GM21723 (cell line): ENCODE measurements around the gene MTFMT.
A peak's percentile ranks its signal among the peaks of the same experiment; 100 is the strongest.

Source experiments
- ATAC-seq: cut with Tn5 transposase; IDR thresholded peaks from one replicate; pipeline ENCODE4 v1.9.1; 2021; ENCODE audit warnings: mild to moderate bottlenecking, moderate library complexity; ENCODE audit not compliant: unreplicated experiment

The MTFMT gene

GRCh38 chr15:64989416-64990167, 39.8 kb downstream of the MTFMT start, which contains the start of gene SPG21:
TSS of gene SPG21 (minus strand) at chr15:64989914. CDS start at chr15:64983569, 6,345 bp downstream.
- ATAC-seq, result peak; percentile 93

- ATAC-seq, result no peak
Observed at GRCh38 chr15:64987136-64987535, 42.3 kb downstream of the MTFMT start.

GRCh38 chr15:64985366-64986033, 43.9 kb downstream of the MTFMT start:
- ATAC-seq, result no peak

DNA sequence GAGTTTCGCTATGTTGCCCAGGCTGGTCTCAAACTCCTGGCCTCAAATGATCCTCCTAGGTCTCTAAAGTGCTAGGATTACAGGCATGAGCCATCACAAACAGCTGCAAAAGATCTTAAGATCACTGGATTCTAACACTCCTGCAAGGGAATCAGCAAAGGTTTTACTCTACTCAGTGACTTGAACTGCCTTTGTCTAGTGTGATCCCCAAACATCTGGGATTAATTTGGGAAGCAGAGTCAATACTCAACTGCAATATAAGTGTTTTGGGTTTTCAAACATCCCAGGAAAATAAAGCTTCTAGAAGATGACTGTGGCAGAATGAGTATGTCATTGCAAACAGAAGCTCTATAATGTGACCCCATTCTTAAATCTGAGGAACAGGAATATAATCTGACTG, 47.0 kb downstream of the MTFMT start:
- ATAC-seq, result no peak

GRCh38 chr15:64981812-64982431, 47.5 kb downstream of the MTFMT start:
- no peak for ATAC-seq

- no peak for ATAC-seq
Observed at GRCh38 chr15:64979252-64979710, 50.2 kb downstream of the MTFMT start.

GRCh38 chr15:64975390-64975789, 54.0 kb downstream of the MTFMT start:
- no peak for ATAC-seq

- ATAC-seq, result no peak
Observed at GRCh38 chr15:64970698-64971097, 58.7 kb downstream of the MTFMT start.

DNA sequence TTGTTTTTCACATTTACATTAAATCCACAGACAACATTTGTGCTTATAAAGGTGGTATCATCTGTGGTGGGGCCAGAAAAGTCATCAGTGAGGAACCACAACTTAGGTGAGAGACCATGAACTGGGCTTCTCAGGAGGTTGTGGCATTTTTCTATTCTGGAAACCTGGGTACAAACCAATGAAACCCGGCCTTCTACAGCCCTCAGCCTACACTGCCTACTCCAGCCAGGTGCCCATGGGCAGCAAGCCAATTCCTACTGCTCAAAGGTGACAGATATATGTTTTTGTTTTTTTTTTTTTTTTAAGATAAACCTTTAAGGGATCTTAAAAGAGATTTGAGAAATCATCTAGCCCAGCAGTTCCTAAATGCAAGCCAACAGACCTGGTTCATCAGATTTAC, 60.0 kb downstream of the MTFMT start:
- no peak for ATAC-seq

- no peak for ATAC-seq
Observed at GRCh38 chr15:64961013-64961412, 68.4 kb downstream of the MTFMT start.

GRCh38 chr15:64960153-64960552, 69.3 kb downstream of the MTFMT start:
- no peak for ATAC-seq

DNA sequence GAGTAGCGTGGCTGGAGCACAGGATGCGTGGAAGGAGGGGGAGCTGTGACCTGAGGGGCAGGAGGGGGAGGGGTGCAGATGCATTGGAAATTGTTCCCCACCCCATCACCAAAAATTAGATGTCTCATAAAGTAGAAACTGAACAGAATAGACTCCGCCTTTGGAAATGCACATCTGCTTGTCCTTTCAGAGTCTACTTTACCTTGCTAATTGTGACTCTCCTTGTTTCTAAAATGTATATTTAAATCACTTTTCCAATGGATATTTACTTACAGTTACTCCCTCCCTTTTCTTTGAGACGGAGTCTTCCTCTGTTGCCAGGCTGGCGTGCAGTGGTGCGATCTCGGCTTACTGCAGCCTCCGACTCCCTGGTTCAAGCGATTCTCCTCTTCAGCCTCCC, 70.3 kb downstream of the MTFMT start:
- no peak for ATAC-seq

GRCh38 chr15:64954395-64954794, 75.0 kb downstream of the MTFMT start:
- no peak for ATAC-seq

DNA sequence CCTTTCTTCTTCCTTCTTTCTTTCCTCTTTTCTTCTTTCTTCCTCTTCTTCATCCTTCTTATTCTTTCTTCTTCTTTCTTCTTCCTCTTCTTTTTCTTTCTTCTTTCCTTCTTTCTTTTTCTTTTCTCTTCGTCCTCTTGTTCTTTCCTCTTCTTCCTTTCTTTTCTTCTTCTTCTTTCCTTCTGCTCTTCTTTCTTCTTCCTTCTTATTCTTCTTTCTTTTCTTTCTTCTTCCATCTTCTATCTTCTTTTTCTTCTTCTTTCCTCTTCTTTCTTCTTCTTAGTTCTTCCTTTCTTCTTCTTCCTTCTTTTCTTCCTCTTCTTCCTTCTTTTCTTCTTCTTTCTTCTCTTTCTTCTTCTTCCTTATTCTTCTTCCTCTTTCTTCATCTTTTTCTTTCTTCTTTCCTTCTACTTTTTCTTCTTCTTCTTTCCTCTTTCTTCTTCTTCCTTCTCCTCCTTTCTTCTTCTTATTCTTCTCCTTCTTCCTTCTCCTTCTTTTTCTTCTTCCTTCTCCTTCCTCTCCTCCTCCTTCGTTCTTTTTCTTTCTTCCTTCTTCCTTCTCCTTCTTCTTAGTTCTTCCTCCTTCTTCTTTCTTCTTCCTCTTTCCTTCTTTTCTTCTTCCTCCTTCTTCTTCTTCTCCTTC, 77.5 kb downstream of the MTFMT start:
- no peak for ATAC-seq
